GM21619 (cell line): ENCODE data around the gene ARID3B.
"Not testable (repeated sequence)": the region's sequence is repeated elsewhere in the genome, so short reads cannot be mapped to it uniquely, and the experiment has no call there.

Source experiments
- ATAC-seq: cut with Tn5 transposase; IDR thresholded peaks from one replicate; pipeline ENCODE4 v1.9.1; 2021; ENCODE audit not compliant: unreplicated experiment

Gene ARID3B

GRCh38 chr15:74531144-74531811, 9.7 kb upstream of the ARID3B start:
- ATAC-seq, result no peak

GRCh38 chr15:74535388-74536084, 5.5 kb upstream of the ARID3B start:
- no peak for ATAC-seq

GRCh38 chr15:74537736-74538135, 3.3 kb upstream of the ARID3B start:
- no peak for ATAC-seq

- not testable (repeated sequence) for ATAC-seq
Observed at GRCh38 chr15:74539521-74539920, 1.5 kb upstream of the ARID3B start.

- no peak for ATAC-seq
Observed at GRCh38 chr15:74540161-74540760, 759 bp upstream of the ARID3B start.

GRCh38 chr15:74541494-74542165, 610 bp downstream of the ARID3B start:
- peak; percentile 41 for ATAC-seq

GRCh38 chr15:74542166-74543042, 1.4 kb downstream of the ARID3B start:
- no peak for ATAC-seq

GRCh38 chr15:74543043-74543422, 2.0 kb downstream of the ARID3B start:
- no peak for ATAC-seq

GRCh38 chr15:74543583-74543982, 2.6 kb downstream of the ARID3B start:
- ATAC-seq, result no peak

GRCh38 chr15:74545086-74545485, 4.1 kb downstream of the ARID3B start:
- no peak for ATAC-seq

- peak; percentile 53 for ATAC-seq
Observed at GRCh38 chr15:74545776-74546656, 5.0 kb downstream of the ARID3B start.

GRCh38 chr15:74547616-74548015, 6.6 kb downstream of the ARID3B start:
- no peak for ATAC-seq

- no peak for ATAC-seq
Observed at GRCh38 chr15:74548241-74548640, 7.2 kb downstream of the ARID3B start.

- ATAC-seq, result no peak
Observed at GRCh38 chr15:74549816-74550215, 8.8 kb downstream of the ARID3B start.

- no peak for ATAC-seq
Observed at GRCh38 chr15:74551714-74552113, 10.7 kb downstream of the ARID3B start.

- ATAC-seq, result no peak
Observed at GRCh38 chr15:74552773-74553441, 11.9 kb downstream of the ARID3B start.

GRCh38 chr15:74555192-74555591, 14.2 kb downstream of the ARID3B start:
- ATAC-seq, result no peak

- no peak for ATAC-seq
Observed at GRCh38 chr15:74558706-74559105, 17.7 kb downstream of the ARID3B start.

GRCh38 chr15:74563442-74563841, 22.4 kb downstream of the ARID3B start:
- ATAC-seq, result no peak
